COLO668 (cell line): ENCODE results near the gene ADH1C.
"Not testable (repeated sequence)": the region's sequence is repeated elsewhere in the genome, so short reads cannot be mapped to it uniquely, and the experiment has no call there.

Source experiments
- DNase-seq: peaks from one replicate; lab custom pipeline; 2025; ENCODE audit not compliant: unreplicated experiment; lab: John Stamatoyannopoulos, UW

Gene ADH1C

DNA sequence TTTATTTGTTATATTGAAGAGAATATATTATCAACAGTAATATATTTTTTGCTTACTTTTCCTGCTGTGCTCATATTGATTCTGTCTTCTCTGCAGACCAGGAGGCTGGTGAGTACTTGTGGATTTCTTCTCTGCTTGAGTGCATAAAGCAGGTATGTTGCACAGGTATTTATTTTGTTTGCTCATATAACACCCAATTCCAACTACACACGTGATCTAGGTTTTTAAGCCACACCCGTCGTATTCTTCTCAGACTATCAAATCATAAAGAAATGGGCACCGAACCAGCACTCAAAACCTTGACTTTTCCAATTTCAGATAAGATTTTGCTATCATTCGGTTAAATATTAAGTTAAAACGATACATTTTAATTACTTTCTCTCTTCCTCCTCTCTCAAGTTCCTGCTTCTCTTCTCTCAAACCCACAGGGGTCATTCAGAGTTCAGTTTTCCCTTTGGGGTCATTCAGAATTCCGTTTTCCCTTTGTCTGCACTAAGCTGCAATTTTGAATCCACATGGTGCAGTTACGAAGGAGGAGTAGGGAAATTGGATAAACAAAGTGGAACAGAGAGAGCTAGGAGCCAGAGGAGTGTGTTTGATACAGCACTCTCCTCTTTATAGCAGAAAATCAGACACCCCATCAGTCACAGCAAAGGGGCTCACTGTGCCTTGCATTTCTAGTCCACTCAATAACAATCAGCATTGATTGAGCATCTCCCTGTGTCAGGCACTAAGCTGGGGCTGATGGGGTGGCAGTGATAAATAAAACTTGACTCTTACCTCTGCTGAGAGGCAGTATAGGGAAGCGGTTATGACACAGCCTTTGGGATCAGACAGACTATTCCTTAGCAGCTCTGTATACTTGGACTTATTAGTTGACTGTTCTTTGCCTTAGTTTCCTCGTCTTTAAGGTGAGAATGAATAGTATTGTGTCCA, at the start of gene ADH1C:
TSS of gene ADH1C (minus strand) at position 145 of the 936 bp plus-strand sequence. CDS start at position 74, 71 bp downstream.
- no peak for DNase-seq

DNA sequence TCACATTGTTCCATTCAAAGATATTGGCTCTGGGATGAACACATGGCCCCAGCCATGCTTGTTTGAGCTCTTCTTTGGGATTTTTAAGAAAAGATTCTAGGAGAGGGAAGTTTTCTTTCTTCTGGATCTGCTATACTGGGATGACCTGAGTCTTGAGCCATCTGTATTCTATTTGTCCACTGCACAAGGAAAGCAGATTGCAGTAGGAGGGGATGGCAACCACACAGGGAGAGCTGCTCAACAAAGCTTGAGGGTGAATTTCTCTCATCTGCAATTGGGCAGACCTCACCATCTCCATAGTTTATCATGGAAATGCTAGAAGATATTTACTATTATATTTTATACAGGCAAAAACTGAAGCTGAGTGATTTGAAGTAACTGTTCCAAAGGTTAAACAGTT, 48.3 kb upstream of the ADH1C start:
- DNase-seq, result no peak

DNA sequence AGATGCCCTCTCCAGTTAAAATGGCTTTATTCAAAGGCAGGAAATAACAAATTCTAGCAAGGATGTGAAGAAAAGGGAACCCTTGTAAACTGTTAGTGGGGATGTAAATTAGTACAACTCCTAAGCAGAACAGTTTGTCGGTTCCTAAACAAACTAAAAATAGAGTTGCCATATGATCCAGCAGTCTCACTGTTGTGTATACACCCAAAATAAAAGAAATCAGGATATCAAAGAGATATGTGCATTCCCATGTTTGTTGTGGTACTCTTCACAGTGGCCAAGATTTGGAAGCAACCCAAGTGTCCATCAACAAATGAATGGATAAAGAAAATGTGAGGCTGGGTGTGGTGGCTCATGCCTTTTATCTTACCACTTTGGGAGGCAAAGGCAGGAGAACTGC, 46.5 kb upstream of the ADH1C start:
- no peak for DNase-seq

GRCh38 chr4:99395595-99396364, 43.2 kb upstream of the ADH1C start:
- no peak for DNase-seq

- DNase-seq, result no peak
Measured at GRCh38 chr4:99394896-99395295, 42.4 kb upstream of the ADH1C start.

GRCh38 chr4:99390055-99390454, 37.5 kb upstream of the ADH1C start:
- no peak for DNase-seq

GRCh38 chr4:99389606-99390005, 37.1 kb upstream of the ADH1C start:
- DNase-seq, result no peak

DNA sequence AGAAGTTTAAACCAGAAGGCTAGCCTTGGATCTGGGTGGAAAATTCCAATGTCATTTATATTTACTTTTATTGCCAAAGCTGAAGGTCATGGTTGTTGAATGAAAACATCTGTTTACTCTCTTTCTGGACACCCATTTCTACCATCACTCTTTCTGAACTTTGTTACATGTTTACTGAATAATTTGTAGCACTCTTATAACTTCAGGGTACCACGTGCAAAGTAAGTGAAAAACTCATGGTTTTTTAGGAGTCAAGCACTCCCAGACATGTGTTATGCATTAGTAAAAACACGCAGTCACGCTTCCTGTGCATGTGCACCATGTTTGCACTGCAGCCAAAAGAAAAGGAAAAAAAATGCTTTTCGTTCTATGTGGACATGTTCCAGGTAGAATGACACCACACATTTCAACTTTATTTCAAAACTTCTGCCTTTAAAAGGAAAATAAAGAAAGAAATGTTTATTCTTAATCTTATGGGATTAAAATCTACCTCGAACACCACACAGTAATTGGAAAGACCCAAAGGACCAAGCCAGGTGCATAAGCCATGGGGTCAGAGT, 31.4 kb upstream of the ADH1C start:
- DNase-seq, result no peak

- DNase-seq, result no peak
Measured at GRCh38 chr4:99383399-99383798, 30.9 kb upstream of the ADH1C start.

- DNase-seq, result no peak
Measured at GRCh38 chr4:99382745-99383360, 30.3 kb upstream of the ADH1C start.

DNA sequence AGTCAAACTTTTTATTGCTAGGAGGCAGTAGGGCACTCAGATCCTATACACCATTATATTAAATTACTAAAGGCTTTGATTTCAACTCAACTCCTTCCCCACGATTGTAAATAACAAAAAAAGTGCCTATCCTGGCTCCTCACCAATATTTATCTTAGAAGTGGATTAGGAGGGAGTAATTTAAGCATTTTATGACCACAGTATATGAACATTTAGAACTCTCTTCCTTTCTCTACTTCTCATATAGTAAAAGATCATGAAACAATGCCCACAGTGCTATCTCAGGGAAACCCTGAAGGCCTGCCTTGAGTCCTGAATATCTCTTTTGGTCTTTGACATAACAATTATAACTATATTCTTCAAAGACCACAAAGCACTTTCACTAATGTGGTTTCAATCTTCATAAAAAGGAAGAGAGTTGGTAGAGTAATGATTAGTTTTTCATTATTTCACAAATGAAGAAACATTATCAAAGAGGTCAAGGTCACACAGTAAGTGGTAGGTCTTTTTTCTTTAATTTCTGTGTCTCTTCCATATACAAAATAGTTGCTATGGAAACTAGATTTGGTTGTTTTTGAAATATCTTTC, 29.1 kb upstream of the ADH1C start:
- DNase-seq, result no peak

DNA sequence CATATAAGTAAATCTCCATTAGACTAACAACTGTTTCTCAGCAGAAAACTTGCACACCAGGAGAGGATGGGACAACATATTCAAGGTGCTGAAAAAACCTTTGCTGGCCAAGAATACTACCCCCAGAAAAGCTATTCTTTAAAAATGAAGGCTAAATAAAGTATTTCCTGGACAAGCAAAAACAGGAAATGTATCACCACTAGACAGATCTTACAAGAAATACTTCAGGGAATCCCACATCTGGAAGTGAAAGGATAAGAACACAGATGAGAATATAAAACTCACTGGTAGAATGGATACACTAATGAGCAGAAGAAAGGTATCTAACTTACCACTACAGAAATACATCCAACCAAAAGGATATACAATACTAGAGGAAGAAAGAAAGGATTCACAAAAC, 27.0 kb upstream of the ADH1C start:
- DNase-seq, result no peak

DNA sequence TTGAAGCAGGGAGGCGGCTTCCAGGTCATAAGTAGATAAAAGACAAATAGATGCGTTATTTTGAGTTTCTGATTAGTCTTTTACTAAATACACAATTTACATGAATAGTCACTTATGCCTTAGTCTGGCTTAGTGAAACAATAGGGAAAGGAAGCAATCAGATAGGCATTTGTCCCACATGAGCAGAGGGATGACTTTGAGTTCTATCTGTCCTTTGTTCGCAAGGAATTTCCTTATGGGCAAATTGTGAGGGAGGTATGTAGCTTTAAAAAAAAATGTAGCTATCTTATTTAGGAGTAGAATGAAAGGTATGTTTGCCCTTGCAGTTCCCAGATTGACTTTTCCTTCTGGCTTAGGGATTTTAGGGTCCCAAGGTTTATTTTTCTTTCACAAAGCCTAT, 26.3 kb upstream of the ADH1C start:
- no peak for DNase-seq

GRCh38 chr4:99377341-99377740, 24.8 kb upstream of the ADH1C start:
- DNase-seq, result not testable (repeated sequence)

DNA sequence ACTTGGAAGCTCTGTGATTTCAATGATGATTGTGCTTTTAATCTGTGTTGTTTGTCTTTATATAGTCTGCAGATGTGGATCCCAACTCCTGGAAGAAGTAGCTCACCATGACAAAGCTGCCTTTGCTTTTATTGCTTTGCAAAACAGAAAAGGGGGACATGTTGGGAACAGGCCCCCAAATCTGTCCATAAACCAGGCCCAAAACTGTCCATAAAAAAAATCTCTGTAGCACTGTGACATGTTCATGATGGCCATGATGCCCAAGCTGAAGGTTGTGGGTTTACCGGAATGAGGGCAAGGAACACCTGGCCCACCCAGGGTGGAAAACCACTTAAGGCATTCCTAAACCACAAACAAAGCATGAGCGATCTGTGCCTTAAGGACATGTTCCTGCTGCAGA, 19.9 kb upstream of the ADH1C start:
- not testable (repeated sequence) for DNase-seq

- DNase-seq, result not testable (repeated sequence)
Measured at GRCh38 chr4:99367817-99368216, 15.3 kb upstream of the ADH1C start.

DNA sequence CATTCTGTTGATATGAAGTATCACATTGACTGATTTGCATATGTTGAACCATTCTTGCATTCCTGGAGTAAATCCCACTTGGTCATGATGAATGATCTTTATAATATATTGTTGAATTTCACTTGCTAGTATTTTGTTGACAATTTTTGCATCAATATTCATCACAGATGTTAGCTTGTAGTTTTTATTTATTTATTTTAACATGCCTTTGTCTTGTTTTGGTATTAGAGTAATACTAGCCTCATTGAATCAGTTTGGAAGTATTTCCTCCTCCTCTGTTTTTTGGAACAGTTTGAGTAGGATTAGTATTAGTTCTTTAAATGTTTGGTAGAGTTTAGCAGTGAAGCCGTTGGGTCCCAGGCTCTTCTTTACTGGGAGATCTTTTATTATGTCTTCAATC, 13.9 kb upstream of the ADH1C start:
- no peak for DNase-seq

- DNase-seq, result no peak
Measured at GRCh38 chr4:99362768-99363167, 10.2 kb upstream of the ADH1C start.

DNA sequence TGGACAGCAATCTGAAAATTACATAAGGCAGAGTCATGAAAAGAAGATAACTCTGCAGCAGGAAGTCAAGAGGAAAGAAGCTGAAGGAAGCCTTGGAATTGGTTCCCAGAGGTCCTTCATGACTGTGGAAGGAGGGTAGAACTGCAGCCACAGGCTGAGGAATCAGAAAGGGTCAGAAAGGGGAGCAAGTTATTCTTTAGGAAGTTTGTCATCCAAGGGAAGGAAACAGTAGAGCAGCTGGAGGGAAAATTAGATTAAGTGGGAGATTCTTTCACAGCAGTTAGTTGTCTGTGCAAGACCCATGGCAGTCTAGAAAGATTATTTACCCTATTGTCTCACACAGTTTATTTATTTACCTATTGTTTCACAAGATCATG, 9.3 kb upstream of the ADH1C start:
- DNase-seq, result no peak

- DNase-seq, result no peak
Measured at GRCh38 chr4:99361268-99361898, 8.8 kb upstream of the ADH1C start.
